Measurements from ENCODE around the gene SIDT1.

DNA sequence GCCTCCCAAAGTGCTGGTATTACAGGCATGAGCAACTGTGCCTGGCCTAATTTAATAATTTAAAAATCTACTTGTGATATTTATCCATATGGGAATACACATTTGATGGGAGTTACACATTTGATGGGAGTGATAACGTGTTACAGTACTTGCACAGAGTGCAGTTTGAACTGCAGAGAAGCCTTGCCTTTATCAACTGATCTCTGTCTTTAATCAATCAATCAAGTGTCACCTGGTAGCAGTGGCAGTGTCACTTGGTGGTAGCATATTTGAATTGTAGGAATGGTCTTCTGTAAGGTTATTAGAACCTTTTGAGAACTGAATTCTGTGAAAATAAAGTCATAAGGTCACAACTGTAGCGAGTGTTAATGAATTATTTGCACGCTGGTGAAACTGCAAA lies 37.8 kb downstream of the SIDT1 start:
- no peak for TF ChIP-seq POLR2A (IDR thresholded peaks at IDR 0.05; ENCODE audit: low read depth, low read length)
- no peak for TF ChIP-seq TAF1 (IDR thresholded peaks at IDR 0.05; ENCODE audit: borderline replicate concordance, low read depth, low read length)
- no peak for TF ChIP-seq POLR2AphosphoS5 (IDR thresholded peaks at IDR 0.05; ENCODE audit: low read depth, low read length)
